ENCODE measurements around the gene FUZ.

DNA sequence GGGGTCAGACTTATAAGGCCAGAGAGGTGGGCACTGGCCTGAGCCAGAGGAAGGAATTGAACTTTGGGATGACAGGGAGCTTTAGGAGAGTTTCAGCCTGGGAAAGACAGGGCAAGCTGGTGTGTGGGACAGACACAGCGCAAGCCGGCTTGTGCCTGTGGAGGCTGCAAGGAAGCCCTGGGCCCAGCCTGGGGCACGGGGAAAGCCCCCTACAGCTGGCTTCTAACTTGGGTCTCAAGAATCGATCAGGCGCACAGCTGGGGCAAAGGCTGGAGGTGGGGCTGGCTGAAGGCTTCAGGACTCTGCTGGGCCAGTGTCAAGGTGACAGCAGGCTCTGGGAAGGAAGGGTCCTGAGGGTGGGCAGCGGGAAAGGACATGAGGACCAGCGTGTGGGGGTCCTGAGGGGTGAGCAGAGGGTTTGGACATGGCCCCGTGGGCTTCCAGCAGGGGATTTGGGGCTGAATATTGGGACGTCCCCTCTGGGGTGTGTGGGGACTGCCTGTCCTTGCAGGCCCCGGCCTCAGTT lies 40.8 kb upstream of the FUZ start:
- TF ChIP-seq, protein P1, sequence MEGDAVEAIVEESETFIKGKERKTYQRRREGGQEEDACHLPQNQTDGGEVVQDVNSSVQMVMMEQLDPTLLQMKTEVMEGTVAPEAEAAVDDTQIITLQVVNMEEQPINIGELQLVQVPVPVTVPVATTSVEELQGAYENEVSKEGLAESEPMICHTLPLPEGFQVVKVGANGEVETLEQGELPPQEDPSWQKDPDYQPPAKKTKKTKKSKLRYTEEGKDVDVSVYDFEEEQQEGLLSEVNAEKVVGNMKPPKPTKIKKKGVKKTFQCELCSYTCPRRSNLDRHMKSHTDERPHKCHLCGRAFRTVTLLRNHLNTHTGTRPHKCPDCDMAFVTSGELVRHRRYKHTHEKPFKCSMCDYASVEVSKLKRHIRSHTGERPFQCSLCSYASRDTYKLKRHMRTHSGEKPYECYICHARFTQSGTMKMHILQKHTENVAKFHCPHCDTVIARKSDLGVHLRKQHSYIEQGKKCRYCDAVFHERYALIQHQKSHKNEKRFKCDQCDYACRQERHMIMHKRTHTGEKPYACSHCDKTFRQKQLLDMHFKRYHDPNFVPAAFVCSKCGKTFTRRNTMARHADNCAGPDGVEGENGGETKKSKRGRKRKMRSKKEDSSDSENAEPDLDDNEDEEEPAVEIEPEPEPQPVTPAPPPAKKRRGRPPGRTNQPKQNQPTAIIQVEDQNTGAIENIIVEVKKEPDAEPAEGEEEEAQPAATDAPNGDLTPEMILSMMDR (IDR thresholded peaks at IDR 0.05), result no peak
- TF ChIP-seq POLR2A (IDR thresholded peaks at IDR 0.05), result no peak
